GM21390 (cell line): ENCODE data around the gene OMP.
A peak's percentile ranks its signal among the peaks of the same experiment; 100 is the strongest.
"Not testable (repeated sequence)": the region's sequence is repeated elsewhere in the genome, so short reads cannot be mapped to it uniquely, and the experiment has no call there.

Source experiments
- ATAC-seq: cut with Tn5 transposase; IDR thresholded peaks from one replicate; pipeline ENCODE4 v1.9.1; 2021; ENCODE audit not compliant: unreplicated experiment

The OMP gene

DNA sequence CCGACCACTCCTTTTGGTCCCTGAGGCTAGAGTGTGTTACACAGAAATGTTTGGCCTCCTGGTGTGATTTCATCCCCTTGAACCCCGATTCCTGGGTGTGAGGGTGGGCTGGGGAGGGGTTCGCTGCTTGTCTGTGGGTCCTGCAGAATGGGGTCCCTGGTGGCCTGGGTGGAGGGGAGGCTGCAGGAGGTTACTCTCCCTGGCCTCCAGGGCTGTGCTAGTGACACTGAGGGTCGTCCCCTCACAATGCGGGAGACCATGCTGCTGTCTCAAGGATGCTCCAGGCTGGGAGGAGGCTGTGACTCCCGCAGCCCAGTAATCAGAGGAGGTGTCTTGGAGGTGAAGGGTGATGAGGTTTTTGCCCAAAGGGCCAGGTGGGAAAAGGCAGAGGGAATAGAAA, 17.0 kb upstream of the OMP start:
- ATAC-seq: no peak

DNA sequence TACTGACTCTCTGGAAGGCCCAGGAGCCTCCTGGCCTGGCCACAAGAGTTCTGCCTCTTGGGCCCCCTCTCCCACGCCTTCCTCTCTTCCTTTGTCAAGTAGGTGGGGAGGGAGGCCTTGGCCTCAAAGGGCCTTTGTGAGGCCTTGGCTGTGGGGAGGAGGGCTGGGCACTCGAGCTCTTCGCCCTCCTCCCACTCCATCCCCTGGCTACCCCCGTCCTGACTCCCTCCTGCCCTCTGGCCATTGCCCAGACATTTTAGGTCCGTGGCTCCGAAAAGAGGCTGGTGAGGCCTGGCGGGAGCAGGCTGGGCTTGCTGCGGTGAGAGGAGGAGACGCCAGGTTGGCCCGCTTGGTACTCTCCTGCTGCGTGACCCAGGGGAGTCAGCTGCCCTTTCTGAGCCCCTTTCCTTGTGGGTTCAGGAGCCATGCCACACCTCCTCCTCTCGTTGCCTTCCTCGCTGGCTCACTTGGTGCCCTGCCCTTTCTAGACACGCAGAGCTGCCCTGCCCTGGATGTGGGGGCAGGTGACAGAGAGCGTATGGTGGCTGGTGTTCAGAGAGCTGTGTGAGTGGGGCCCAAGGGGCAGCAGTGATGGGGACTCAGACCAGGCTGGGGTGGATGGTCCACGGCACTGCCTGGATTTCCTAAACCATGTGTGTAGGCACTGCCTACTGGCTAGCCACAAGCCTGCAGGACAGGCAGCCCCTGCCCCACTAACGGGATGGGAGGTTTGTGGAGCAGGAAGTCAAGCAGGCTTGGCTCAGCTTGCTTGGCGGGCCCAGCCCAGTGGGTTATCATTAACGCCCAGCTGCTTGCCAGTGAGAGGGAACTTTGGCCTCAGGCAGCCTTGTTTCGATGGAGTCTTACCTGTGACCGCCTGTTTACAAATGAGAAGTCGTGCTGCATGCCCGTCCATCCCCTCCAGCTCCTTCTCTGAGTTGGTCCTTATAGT, 15.8 kb upstream of the OMP start:
- no peak for ATAC-seq

DNA sequence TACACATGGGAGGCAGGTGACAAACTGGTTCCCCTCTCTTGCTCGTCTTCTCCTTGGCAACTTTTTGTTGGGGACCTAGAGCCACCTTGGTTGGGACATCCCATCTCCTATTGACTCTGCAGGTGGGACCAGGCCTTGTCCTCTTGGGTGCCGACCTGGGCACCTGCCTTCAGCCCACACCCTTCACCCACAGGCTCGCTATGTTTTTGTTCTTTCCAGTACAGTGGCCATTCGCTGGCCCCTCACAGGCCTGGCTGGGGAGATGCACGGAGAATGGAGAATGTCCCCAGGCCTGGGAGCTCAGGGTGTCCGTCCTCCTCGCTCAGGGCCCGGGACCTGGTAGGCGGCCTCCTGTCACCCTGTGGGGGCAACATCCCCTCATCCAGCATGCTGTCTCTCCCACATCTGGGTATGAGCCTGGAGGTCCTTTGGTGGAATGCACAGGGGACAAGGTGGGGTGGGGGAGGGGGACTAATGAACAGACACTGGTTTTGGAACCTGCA, 14.9 kb upstream of the OMP start:
- ATAC-seq: no peak

DNA sequence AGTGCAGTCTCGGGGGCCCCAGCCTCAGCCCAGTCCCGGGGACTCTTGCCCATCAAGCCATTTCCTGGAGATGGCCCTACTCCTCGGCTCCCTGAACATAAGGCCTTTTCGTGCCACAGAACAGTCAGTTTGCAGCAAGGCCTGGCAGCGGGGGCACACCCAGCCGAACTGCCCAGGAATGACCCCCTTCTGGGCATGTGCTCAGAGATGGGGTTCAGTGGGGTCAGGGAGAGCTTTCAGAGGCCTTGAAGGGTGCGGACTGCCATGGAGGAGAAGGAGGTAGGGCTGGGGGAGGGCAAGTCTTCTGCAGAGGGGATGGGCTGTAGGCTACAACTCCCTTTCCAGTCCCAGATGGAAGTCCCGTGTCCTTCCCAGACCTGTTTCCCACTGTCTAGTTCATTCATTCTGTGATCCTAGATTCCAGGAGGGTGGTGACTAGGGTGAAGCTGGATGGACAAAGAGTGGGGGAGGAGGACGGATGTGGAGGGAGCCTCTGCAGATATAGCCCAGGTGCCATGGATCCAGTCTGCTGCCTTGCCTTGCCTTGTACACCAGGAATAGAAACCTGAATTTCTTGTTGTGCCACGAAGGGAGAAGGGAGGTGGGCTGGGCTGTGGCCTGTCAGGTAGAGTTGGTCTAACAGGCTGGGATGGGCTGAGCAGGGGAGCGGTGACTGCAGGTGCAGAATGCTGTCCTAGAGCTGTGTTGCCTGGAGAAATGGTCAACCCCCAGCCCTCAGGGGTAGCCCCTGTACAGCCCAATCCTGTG, 14.2 kb upstream of the OMP start:
- no peak for ATAC-seq

DNA sequence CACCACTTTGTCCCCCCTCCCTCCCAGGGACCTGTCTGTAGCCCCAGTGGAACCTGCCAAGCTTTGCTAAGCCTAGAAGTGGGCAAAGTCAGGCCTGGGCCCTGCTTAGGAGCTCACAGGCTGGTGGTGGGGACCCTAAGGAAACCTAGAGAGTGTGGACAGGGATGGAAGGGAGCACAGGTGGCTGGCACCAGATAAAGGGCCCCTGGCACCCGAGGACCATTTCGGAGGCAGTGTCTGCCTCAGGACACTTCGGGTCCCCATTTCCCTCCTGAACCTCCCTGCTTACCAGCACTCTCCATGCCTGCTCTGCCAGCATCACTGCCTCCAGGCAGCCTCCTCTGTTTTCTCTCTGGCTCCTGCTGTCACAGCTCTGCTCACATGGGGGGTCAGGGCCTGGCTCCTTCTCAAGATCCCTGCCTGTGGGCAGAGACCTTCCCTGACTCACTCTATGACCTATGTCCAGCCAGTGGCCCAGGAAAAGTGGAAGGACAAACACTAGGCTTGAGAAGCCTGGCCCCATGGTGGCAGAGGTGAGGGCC, 13.6 kb upstream of the OMP start:
- ATAC-seq: no peak

DNA sequence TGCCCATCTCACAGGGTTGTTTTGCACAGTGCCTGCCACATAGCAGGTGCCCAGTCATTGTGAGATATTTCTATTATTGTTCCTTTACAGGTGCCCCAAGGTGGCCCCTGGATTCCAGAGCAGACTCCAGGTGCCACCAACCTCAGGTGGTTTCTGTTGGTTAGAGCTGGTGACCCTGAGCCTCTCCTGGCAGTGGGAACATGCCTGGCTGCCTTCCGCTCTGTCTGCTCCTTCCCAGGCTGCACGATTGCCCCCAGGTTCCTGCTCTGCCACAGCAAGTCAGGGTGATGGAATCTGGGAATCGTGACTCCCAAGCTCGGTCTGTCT, 12.6 kb upstream of the OMP start:
- ATAC-seq: no peak

DNA sequence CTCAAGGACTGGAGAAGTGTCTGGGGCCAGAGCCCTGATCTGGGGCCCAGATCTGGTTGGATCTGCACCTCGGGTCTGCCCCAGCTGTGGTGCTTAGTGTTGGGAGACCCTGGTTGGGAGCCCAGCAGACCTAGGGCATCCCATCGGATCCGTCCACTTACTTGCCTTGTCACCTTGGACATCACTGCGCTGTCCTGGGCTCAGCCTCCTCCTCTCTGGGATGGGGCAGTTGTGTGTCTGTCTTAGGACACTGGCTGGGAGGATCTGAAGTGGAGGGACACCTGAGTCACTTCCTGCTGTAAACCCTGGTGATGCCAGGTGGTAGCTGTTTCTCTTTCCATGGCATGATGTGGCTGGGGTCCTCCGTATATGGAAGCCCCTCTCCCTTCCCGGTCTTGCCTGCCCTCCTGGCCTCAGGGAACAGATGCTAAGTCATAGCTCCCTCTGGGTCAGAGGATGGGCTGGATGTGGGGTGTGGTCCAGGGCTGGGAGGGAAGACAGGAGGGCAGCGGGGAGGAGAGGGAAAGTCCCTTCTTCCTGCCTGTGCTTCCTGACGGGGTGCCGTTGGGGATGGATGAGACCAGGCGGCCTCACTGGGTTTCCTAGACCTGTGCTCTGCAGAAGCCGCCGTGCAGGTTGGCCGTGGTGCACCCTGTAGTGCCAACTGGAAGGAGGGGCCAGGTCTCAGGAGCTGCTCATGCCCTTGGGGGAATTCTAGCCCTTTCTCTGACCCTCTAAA, 12.1 kb upstream of the OMP start:
- no peak for ATAC-seq

DNA sequence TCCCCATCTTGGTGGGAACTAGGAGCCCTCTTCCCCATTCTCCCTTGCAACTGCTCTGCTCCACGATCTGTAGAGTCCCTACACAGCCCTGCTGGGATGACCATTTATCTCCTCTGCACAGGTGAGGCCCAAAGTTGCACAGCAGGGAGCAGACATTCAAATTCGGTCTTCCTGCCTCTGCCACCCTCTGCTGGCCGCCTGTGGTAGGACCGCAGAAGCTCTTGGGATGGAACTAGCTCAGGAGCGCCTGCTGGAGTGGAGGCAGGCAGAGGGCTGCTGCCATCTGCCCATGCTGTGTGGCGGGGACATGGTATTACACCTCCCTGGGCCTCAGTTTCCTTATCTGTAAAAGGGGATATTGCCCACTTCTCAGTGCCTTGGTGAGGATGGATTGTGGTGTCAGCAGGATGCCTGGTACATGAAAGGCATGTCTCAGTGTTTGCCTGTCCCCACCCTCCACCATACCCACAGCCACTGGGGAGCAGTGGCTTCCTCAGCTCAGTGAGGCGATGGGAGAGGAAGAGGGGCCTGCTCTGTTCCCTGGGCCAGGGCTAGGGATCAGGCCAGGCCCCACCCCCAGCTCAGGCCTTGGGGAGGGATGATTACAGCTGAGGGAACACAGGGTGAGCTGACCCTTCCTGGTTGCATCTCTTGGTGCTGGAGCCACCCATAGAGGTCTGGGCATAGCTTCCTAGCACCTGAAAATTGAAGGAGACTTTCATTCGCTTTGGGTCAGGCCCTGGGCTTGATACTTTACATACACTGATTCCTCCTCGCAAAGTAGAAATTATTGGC, 11.3 kb upstream of the OMP start:
- peak; percentile 96 for ATAC-seq

DNA sequence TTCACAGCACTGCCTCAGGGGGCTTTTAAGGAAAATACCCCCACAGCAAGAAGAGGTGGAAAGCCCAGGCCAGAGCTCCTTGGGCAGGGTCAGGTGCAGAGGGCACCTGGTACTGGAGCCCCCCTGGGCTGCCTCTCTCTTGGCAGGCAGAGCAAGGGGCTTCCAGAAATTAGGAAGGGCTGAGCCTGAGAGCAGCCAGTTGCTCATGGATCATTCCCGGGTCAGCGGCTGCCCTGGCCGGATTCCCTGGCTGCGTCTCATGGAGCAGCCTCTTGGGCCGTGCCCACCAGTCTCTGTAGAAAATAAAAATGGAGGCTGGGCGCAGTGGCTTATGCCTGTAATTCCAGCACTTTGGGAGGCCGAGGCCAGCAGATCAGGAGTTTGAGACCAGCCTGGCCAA, 10.3 kb upstream of the OMP start:
- ATAC-seq: no peak

DNA sequence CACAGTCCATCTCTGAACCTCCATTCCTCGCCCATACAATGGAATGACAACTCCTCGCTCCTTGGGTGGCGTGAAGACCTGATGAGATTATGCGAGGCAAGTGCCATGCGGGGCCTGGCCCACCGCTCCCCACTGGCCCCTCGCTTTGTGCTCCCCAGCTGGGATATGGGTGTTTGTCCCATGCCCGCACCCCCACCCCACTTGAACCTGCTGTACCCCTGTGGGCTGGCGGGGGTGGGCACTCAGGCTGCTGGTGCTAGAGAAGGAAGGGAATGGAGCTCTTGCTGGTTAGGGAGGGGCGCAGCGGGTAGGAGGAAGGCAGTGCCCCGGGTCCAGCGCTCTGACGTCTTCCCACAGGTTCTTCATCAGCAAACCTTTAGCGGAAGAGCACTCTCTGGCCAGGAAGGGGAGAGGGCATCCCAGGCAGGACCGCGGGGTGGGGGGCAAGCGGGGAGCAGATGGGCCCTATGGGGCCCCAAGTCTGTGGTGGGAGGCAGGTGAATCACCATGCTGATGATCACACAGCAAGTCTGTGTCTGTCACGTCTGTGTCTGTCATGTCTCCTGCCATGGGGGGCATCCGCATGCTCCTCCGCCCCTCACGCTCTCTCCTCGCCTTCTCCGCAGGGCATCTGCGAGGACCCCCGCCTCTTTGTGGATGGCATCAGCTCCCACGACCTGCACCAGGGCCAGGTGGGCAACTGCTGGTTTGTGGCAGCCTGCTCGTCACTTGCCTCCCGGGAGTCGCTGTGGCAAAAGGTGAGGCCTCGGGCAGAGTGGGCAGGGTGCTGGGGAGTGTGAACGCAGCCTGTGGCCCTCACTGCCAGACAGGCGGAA, 9.4 kb upstream of the OMP start:
- no peak for ATAC-seq

DNA sequence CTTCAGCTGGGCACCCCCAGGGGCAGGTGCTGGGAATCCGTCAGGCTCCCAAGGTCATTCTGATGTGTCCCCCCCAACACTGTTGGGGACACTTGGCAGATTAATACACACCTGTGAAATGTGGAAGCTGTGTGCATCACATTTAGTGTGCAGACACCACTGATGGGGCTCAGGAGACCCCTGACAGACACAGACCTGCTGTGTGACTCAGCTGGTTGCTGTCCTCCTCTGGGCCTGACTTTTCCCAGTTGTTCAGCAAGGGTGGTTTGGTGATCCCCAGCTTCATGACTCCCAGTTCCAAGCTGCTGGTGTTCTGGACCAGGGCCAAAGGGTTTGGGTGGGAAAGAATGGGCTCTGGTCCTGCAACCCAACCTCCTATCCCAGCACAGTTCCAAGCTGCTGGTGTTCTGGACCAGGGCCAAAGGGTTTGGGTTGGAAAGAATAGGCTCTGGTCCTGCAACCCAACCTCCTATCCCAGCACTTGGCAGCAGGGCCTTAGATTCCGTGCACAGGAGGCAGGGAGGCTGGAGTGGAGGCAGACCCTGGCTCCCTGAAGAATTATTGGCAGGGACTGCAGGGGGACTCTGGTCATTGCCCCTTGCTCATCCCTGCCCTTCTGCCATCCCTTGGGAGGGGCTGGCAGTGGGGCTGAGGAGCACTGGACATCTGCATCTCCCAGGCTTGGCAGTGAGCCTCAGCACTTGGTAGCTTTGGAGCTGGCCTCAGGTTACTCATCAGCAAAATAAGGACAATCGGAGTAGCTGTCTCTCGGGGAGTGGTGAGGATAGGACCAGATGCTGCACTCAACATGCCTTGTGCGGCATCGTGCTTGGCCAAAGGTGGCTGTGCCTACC, 8.4 kb upstream of the OMP start:
- no peak for ATAC-seq

DNA sequence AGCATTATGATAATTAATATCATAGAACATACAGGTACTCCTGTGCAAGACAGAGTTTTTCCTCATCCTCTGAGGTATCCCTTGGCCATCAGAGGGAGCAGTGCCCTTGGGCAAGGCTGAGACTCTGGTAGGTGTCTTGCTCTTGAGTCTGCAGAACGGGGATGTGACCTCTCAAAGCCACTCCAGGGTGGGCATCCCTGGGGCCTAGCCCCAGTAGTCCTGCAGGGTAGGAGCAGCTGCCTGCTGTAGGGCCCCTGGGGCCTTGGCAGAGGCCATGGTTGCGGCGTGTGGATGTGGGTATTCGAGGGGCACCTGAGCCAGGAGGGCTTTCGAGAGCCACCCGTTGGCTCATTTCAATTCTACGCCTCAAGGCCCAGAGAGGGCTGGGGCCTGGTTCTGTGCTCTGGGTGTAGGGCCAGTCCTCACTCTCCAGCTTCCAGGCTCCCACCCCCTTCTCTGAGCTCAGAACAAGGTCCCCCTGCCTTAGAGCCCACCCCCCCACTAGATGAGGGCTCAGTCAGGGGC, 7.7 kb upstream of the OMP start:
- no peak for ATAC-seq

DNA sequence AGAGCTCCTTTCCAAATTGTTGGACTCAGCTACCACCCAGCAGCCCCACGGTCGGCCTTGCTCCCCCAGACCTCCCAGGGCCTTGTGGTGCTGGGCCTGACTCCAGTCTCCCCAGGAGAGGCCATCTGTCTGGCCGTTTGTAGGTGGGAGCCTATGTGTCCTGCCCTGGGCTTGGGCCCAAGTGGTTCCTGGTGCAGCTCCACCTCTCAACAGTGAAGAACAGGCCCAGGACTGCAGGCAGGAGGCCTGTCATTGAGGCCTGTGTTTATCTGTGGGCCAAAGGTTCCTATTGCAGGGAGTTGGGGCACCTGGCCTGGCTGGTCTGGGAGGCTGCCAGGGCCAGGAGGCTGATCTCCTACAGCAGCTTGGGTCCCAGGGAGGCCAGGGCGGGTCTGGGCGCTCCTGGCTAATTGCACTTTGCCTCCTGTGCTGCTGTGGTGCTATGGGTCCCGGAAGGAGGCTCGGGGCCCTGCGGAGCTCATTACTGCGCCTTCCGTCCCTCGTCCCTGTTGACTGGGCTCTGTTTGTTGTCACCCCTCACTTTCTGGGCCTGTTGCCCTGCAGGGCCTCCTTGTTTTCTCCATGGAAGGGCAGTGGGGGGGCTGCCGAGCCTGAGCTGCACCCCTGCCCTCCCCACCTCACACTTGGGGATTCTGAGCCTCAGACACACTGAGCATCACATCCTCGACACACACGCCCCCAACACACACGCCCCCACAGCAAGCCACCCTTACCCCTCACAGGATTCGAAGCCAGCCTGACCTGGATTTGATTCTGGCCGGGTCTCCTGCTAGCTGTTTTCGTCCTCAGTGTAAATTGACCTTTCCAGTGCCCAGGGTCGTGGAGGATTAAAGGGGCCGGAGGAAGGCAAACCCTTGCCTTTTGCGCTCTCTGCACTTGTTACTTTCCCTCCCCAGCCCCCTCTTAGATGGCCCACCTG, 6.8 kb upstream of the OMP start:
- no peak for ATAC-seq

DNA sequence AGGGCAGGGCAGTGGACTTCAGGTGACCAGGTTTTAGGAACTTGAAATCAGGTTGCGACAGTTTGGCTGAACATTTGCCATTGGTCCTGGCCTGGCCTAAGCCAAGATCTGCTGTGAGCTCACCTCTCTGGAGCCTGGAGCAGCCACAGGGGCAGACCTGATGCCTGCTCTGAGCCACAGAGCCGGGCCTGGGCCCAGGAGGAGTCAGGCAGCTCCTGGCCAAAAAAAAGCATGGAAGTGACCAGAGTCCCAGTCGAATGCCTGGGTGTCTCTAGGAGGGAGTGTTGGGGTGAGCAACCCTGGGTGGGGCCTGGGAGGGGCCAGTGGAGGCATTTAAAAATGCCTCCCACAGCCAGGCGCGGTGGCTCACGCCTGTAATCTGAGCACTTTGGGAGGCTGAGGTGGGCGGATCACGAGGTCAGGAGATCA, 6.0 kb upstream of the OMP start:
- no peak for ATAC-seq

DNA sequence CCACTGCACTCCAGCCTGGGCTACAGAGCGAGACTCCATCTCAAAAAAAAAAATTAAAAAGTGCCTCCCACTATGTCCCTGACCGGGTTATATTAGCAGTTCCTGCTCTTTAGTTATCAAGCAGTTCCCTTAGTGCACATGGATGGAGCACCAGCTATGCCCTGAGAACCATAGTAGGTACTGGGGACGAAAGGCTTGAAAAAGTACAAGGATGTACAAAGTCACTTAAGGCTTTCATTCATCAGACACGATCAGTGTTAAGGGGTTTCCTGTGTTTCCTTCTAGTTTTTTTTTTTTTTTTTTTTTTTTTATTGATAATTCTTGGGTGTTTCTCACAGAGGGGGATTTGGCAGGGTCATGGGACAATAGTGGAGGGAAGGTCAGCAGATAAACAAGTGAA, 5.5 kb upstream of the OMP start:
- ATAC-seq: not testable (repeated sequence)

DNA sequence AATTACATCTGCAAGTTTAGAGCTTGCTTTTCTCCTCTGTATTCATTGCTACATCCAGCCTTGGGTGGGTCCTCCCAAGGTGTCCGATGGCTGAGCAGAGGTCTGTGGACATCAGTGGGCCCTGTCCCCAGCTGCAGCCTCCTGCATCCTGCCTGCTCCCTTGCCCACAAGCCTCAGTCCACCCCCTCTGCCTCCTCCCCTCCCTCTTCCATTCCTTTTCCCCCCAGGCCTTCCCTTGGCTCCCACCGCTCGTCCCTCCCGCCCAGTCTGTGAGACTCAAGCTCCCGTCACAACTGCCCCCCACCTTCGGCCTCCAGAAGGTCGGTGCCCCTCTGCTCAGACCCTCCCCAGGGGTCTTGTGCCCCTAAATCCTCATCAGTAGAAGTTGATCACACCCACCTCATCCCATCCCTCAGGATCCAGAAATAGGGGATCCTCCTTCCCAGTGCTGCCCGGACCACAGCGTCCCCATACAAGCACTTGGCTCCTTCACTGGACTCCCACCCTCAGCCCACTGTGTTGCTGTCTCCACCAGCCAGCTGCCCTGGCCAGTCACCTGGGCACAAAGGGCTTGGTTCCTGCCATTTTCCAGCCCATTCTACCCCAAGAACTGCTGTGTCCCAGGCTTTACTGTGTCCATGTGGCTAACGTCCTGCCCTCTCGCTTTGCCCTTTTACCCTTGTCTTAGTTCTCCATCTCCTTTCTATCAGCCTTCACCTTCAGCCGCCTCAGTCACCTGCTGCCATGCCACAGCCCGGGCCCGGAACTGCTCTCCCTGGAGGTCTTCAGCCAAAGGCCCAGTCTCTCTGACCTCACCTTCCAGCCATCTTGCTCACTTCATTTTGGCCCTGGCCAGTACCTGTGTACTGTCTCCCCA, 2.2 kb upstream of the OMP start:
- ATAC-seq: no peak
